Chondrocyte (in vitro differentiated cells): ENCODE measurements around the gene GPR162. TPM values are rescaled to one million over a fixed set of nuclear protein-coding genes. Genes with fewer than 3 reads are reported as not detected.
A peak's percentile ranks its signal among the peaks of the same experiment; 100 is the strongest.
"Not testable (repeated sequence)": the region's sequence is repeated elsewhere in the genome, so short reads cannot be mapped to it uniquely, and the experiment has no call there.

Experiments
- DNase-seq: peaks from one replicate; pipeline ENCODE4 v3.0.0; 2021; ENCODE audit warnings: mixed read lengths, low spot score
- H3K27ac Mint-ChIP-seq: one replicate; pipeline ENCODE4 v1.8.0; 2021; ENCODE audit warnings: mild to moderate bottlenecking, moderate library complexity, mixed read lengths; ENCODE audit not compliant: unreplicated experiment
- H3K27me3 Mint-ChIP-seq: 2 replicates; pipeline ENCODE4 v1.8.0; 2021; ENCODE audit warnings: low read depth, mixed read lengths
- H3K36me3 Mint-ChIP-seq: 2 replicates; pipeline ENCODE4 v1.8.0; 2021; ENCODE audit warnings: low read depth, mixed read lengths
- H3K4me1 Mint-ChIP-seq: 2 replicates; pipeline ENCODE4 v1.8.0; 2021; ENCODE audit warnings: low read depth, mild to moderate bottlenecking, mixed read lengths
- H3K4me3 Mint-ChIP-seq: one replicate; pipeline ENCODE4 v1.8.0; 2021; ENCODE audit warnings: mild to moderate bottlenecking, moderate library complexity, mixed read lengths; ENCODE audit not compliant: unreplicated experiment
- H3K9me3 Mint-ChIP-seq: 2 replicates; pipeline ENCODE4 v1.8.0; 2021; ENCODE audit warnings: low read depth, mixed read lengths
- total RNA-seq: library from RNA; stranded (reverse); gene quantifications from 3 replicates; pipeline ENCODE4 v1.2.1, GENCODE V29; 2021
- TF ChIP-seq, protein P1 (sequence below): fragments of 200-600 bp; sonication (generic); IDR thresholded peaks from 2 replicates; pipeline ENCODE4 v1.5.0; 2021; ENCODE audit warnings: antibody characterized with exemption, mild to moderate bottlenecking, moderate library complexity

GPR162 gene
- total RNA-seq, 1 donor from 2014 or later: 4.2 TPM

DNA sequence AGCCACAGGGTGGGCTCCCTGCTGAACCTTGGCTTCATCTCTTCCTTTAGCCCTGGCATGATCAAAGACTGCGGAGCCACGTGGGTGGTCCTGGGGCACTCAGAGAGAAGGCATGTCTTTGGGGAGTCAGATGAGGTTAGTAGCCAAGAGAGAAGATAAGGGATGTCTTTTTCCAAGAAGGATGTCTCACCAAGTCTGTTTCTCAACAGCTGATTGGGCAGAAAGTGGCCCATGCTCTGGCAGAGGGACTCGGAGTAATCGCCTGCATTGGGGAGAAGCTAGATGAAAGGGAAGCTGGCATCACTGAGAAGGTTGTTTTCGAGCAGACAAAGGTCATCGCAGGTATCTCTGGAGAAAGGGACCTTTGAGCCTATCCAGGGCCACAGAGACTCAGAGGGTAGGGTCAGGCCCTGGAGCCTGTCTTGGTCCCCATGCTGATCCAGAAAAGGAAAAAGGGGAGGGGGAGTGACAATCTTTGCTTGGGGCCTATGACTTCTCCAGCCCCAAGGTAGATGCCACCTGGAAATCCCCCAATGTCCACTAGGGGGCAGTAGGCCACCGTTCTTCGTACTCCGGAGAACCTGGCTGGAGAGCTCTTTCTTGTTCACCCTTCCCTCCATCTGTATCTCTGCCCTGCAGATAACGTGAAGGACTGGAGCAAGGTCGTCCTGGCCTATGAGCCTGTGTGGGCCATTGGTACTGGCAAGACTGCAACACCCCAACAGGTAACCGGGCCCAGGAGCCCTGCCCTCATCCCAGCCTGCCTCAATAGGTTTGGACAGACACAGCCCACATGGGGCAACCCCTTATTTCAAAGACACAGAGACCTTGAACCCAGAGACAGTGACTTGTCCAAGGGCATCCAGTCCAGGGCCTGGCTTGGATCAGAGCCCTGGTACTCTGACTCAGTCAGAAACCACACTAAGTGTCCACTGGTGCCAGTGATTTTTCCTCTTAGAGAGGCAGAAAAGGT is 47.7 kb downstream of the GPR162 start:
- TF ChIP-seq, protein P1, sequence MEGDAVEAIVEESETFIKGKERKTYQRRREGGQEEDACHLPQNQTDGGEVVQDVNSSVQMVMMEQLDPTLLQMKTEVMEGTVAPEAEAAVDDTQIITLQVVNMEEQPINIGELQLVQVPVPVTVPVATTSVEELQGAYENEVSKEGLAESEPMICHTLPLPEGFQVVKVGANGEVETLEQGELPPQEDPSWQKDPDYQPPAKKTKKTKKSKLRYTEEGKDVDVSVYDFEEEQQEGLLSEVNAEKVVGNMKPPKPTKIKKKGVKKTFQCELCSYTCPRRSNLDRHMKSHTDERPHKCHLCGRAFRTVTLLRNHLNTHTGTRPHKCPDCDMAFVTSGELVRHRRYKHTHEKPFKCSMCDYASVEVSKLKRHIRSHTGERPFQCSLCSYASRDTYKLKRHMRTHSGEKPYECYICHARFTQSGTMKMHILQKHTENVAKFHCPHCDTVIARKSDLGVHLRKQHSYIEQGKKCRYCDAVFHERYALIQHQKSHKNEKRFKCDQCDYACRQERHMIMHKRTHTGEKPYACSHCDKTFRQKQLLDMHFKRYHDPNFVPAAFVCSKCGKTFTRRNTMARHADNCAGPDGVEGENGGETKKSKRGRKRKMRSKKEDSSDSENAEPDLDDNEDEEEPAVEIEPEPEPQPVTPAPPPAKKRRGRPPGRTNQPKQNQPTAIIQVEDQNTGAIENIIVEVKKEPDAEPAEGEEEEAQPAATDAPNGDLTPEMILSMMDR: peak; percentile 93
- peaks cover 57% of the 10 kb centered on the region for H3K4me1 Mint-ChIP-seq

DNA sequence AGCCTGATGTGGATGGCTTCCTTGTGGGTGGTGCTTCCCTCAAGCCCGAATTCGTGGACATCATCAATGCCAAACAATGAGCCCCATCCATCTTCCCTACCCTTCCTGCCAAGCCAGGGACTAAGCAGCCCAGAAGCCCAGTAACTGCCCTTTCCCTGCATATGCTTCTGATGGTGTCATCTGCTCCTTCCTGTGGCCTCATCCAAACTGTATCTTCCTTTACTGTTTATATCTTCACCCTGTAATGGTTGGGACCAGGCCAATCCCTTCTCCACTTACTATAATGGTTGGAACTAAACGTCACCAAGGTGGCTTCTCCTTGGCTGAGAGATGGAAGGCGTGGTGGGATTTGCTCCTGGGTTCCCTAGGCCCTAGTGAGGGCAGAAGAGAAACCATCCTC is 48.7 kb downstream of the GPR162 start:
- H3K9me3 Mint-ChIP-seq, H3K27me3 Mint-ChIP-seq, H3K4me3 Mint-ChIP-seq, DNase-seq: not testable (repeated sequence)
- Mint-ChIP-seq H3K36me3 (peaks cover 15% of the 10 kb centered on the region), H3K4me1 (peaks cover 57% of the 10 kb centered on the region), H3K27ac (peak overlapping the region; percentile 41)

More for the DNA sequence above, 47.7 kb downstream of the GPR162 start:
- Mint-ChIP-seq H3K9me3 (no peaks in the 10 kb centered on the region), H3K4me3 (peak overlapping the region; percentile 95), H3K27ac (peak overlapping the region; percentile 88), H3K27me3 (no peaks in the 10 kb centered on the region), H3K36me3 (peaks cover 22% of the 10 kb centered on the region)
- DNase-seq: peak; percentile 37

DNA sequence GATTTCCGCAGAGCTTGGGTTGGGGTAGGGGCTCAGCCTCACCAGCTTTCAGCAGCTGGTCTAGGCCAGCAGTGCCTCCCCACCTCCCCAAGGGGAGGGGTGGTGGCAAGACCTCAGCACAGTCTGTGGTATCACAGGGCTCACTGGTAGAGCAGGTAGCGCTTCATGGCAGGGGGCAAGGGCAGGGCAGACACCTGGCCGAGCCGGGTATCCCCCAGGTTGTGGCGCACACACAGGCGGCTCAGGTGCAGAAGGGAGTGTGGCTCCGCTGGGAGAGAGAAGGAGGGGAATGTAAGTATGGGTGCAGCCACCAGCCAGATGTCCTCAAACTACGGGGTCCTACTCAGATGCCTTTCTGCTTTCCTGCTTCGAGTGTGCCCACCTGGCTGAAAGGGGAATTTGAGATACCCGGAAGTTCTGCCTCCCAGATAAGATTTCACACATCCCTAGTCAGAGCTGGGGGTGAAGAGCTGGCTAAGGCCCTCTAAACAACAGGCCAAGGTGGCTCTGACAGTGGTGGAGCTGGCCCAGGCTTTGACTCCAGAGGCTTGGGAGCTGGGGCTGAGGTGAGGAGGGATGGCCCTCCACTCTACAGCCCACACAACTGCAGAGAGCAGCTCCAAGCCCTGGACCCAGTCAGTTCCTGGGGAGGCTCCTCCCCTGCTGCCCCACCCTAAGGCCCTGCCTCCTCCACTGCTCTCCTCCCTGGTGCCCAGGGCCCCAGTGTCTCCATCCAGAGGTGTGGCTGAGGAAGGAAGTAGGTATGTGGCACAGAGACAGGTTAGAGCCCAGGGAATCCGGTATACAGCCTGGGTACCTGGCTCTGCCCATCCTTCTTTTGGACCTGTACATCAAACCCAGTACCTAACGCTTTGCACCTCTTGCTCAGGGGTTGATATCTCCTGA is 49.7 kb downstream of the GPR162 start:
- Mint-ChIP-seq H3K4me1 (peaks cover 57% of the 10 kb centered on the region), H3K9me3 (no peaks in the 10 kb centered on the region), H3K4me3 (peak overlapping the region; percentile 85), H3K27me3 (no peaks in the 10 kb centered on the region), H3K36me3 (peaks cover 11% of the 10 kb centered on the region), H3K27ac (peak overlapping the region; percentile 90)
- TF ChIP-seq, protein P1: no peak
- peak; percentile 68 for DNase-seq

DNA sequence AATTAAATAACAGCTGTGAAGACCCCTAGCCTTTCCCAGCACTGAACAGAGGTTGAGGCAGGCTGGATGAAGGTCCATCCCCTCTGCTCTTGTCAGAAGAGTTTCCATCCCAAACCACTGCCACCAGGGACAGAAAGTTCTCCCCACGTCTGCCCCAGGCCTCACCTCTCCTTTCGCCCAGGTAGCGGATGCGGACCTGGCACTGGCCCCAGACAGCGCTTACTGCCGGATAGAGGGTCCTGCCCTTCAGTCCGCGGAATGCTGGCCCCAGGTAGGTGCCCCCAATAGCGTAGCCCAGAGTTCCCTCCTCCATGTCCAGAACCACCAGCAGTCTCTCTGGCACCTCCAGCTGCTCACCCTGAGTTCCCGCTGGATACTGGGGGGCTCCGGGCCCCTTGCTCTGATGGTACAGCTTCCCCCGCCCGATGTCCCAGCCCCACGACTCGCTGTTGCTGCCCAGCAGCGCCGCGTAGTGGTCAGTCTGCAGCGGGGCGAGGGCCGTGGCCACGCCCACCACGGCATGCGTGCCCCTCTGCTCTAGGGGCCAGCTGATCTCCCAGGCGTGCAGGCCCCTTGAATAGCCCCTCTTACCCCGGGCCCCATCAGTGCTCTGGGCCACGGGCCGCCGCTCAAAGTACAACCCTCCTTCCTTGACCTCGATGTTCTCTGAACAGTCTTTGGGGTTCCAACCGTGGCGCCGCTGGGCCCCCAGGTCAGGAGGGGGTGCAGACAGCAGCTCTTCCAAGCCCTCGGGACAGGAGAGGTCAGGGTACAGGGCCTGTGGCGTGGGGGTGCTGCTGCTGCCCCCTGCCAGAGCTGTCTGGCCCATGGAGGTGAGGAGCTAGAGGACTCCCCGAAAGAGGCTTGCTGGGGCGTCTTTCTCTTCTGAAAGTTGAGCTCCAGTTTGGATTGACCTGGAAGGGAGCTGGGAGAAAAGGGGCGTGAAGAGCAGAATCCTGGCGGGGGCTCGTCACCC is 50.7 kb downstream of the GPR162 start:
- Mint-ChIP-seq H3K4me3 (peak overlapping the region; percentile 85), H3K36me3 (peaks cover 15% of the 10 kb centered on the region), H3K9me3 (no peaks in the 10 kb centered on the region), H3K4me1 (peaks cover 49% of the 10 kb centered on the region), H3K27me3 (no peaks in the 10 kb centered on the region), H3K27ac (peak overlapping the region; percentile 90)
- DNase-seq: peak; percentile 92
- TF ChIP-seq, protein P1: peak; percentile 98
